IMR-90 (cell line): ENCODE measurements around the gene HDAC6. TPM values are rescaled to one million over a fixed set of nuclear protein-coding genes. Genes with fewer than 3 reads are reported as not detected.
A peak's percentile ranks its signal among the peaks of the same experiment; 100 is the strongest.

Experiments used
- ATAC-seq: fragments of 200-7000 bp; cut with Tn5 transposase; 2 replicates; pipeline ENCODE4 v1.9.1; 2020; ENCODE audit warnings: low read depth, mild to moderate bottlenecking, moderate library complexity
- BruUV-seq: library from RNA; stranded (reverse); fragments of 400-500 nt; replicated peaks from 2 replicates; lab custom pipeline; 2021; lab: Mats Ljungman, UMichigan
- CTCF ChIA-PET: fragments of 300-600 bp; formaldehyde crosslinking; extraction: SDS; loops from one replicate; lab custom pipeline; 2021; ENCODE audit warnings: antibody characterized with exemption; lab: Yijun Ruan, JAX
- POLR2A ChIA-PET: fragments of 300-600 bp; sonication (Branson Sonifier 250); formaldehyde crosslinking; loops from one replicate; lab custom pipeline; 2022; ENCODE audit warnings: antibody characterized with exemption; ENCODE audit not compliant: unreplicated experiment; lab: Charles Lee
- DNase-seq: peaks from one replicate; pipeline ENCODE4 v3.0.0; 2013
- H2AFZ ChIP-seq: replicated peaks from 2 replicates; pipeline ENCODE3; 2013; ENCODE audit warnings: low read length, mild to moderate bottlenecking; ENCODE audit not compliant: poor library complexity
- H2AK5ac ChIP-seq: 2 replicates; pipeline ENCODE4 v1.6.1; 2013; ENCODE audit warnings: low read depth, low read length, inconsistent platforms
- H2AK9ac ChIP-seq: replicated peaks from 2 replicates; pipeline ENCODE3; 2013; ENCODE audit warnings: mild to moderate bottlenecking, low read depth, low read length, moderate library complexity; ENCODE audit not compliant: poor library complexity
- H2BK120ac ChIP-seq: 2 replicates; pipeline ENCODE4 v1.6.1; 2013; ENCODE audit warnings: low read depth, low read length, inconsistent platforms
- H2BK15ac ChIP-seq: 3 replicates; pipeline ENCODE4 v1.6.1; 2013; ENCODE audit warnings: low read depth, low read length, inconsistent platforms
- H2BK20ac ChIP-seq: 2 replicates; pipeline ENCODE4 v1.6.1; 2013; ENCODE audit warnings: low read depth, mild to moderate bottlenecking, inconsistent platforms, low read length, moderate library complexity
- H2BK5ac ChIP-seq: 2 replicates; pipeline ENCODE4 v1.6.1; 2013; ENCODE audit warnings: mild to moderate bottlenecking, low read depth, low read length, inconsistent platforms; ENCODE audit not compliant: poor library complexity, severe bottlenecking
- H3K14ac ChIP-seq: replicated peaks from 2 replicates; pipeline ENCODE4 v1.6.1; 2013; ENCODE audit warnings: low read depth, low read length, inconsistent platforms
- H3K18ac ChIP-seq: 2 replicates; pipeline ENCODE4 v1.6.1; 2013; ENCODE audit warnings: low read depth, low read length, control low read depth
- H3K23ac ChIP-seq: 2 replicates; pipeline ENCODE4 v1.6.1; 2013; ENCODE audit warnings: low read depth, low read length, inconsistent platforms
- H3K27ac ChIP-seq: 2 replicates; pipeline ENCODE4 v1.5.1; 2013; ENCODE audit warnings: mild to moderate bottlenecking, control low read depth, low read length; ENCODE audit not compliant: insufficient read depth
- H3K27me3 ChIP-seq: 2 replicates; pipeline ENCODE4 v1.6.1; 2013; ENCODE audit warnings: low read length; ENCODE audit not compliant: control insufficient read depth, insufficient read depth
- H3K36me3 ChIP-seq: 2 replicates; pipeline ENCODE4 v1.6.1; 2013; ENCODE audit warnings: low read length, mixed read lengths; ENCODE audit not compliant: control insufficient read depth, insufficient read depth
- H3K4ac ChIP-seq: 2 replicates; pipeline ENCODE4 v1.6.1; 2013; ENCODE audit warnings: low read depth, low read length, inconsistent platforms
- H3K4me1 ChIP-seq: 2 replicates; pipeline ENCODE4 v1.6.1; 2013; ENCODE audit warnings: low read length, mixed read lengths; ENCODE audit not compliant: control insufficient read depth, insufficient read depth
- H3K4me2 ChIP-seq: 2 replicates; pipeline ENCODE4 v1.6.1; 2013; ENCODE audit warnings: low read depth, mild to moderate bottlenecking, control low read depth, low read length, moderate library complexity
- H3K4me3 ChIP-seq: 2 replicates; pipeline ENCODE4 v1.5.1; 2013; ENCODE audit warnings: low read depth, mild to moderate bottlenecking, control low read depth, low read length, moderate library complexity; ENCODE audit not compliant: insufficient read depth
- H3K56ac ChIP-seq: 2 replicates; pipeline ENCODE4 v1.6.1; 2013; ENCODE audit warnings: low read length, inconsistent platforms; ENCODE audit not compliant: insufficient read depth; ENCODE audit errors: extremely low read depth
- H3K79me1 ChIP-seq, 2 experiments: 2 replicates each; pipeline ENCODE4 v1.6.1; 2013; ENCODE audit warnings: low read length in 2 of 2, inconsistent platforms in 1 of 2, low read depth in 1 of 2
- H3K9ac ChIP-seq: 2 replicates; pipeline ENCODE4 v1.6.1; 2013; ENCODE audit warnings: low read depth, low read length, control low read depth
- H3K9me1 ChIP-seq: 2 replicates; pipeline ENCODE4 v1.6.1; 2013; ENCODE audit warnings: low read length, inconsistent platforms; ENCODE audit not compliant: insufficient read depth
- H3K9me3 ChIP-seq: 2 replicates; pipeline ENCODE4 v1.6.1; 2013; ENCODE audit warnings: low read length; ENCODE audit not compliant: control insufficient read depth, insufficient read depth
- H4K20me1 ChIP-seq: 2 replicates; pipeline ENCODE4 v1.6.1; 2013; ENCODE audit warnings: low read length, inconsistent platforms; ENCODE audit not compliant: insufficient read depth
- H4K5ac ChIP-seq: 2 replicates; pipeline ENCODE4 v1.6.1; 2013; ENCODE audit warnings: mild to moderate bottlenecking, low read depth, low read length, control low read depth
- H4K8ac ChIP-seq, 2 experiments: 2 replicates each; pipeline ENCODE4 v1.6.1; 2013; ENCODE audit warnings: low read depth in 2 of 2, low read length in 2 of 2, control low read depth in 1 of 2, inconsistent platforms in 1 of 2
- H4K91ac ChIP-seq: 2 replicates; pipeline ENCODE4 v1.6.1; 2013; ENCODE audit warnings: low read depth, low read length, inconsistent platforms; ENCODE audit not compliant: insufficient read depth
- MAZ ChIP-seq: IDR thresholded peaks from 2 replicates; pipeline ENCODE4 v1.6.1; 2012; ENCODE audit warnings: low read depth, mild to moderate bottlenecking, low read length, improper control_type of control experiment, moderate library complexity, borderline replicate concordance
- MXI1 ChIP-seq: IDR thresholded peaks from 2 replicates; pipeline ENCODE4 v1.6.1; 2012; ENCODE audit warnings: low read depth, mild to moderate bottlenecking, low read length, moderate library complexity, borderline replicate concordance
- RFX5 ChIP-seq: IDR thresholded peaks from 2 replicates; pipeline ENCODE4 v1.8.0; 2012; ENCODE audit warnings: low read depth, mild to moderate bottlenecking, low read length, moderate library complexity
- SMC3 ChIP-seq: fragments of 150-350 bp; IDR thresholded peaks from 2 replicates; pipeline ENCODE4 v1.6.1; 2016; ENCODE audit warnings: low read depth, mild to moderate bottlenecking, antibody characterized with exemption, low read length, moderate library complexity
- WGBS, 2 experiments: methylation state at CpG; one replicate each; pipeline versions ENCODE4 v1.1.5 to v1.1.7; 2013; ENCODE audit warnings: missing lambda C conversion rate in 2 of 2; ENCODE audit not compliant: insufficient read length in 1 of 2; ENCODE audit errors: extremely low coverage in 2 of 2; 5-methylcytosine and 5-hydroxymethylcytosine counted together
- dilution Hi-C: fragments of 300-500 bp; cut with HindIII; formaldehyde crosslinking; loops from one replicate; pipeline ENCODE4 v1.14.3; 2018; ENCODE audit warnings: low sequenced_read_pairs; ENCODE audit not compliant: unreplicated experiment
- in situ Hi-C: fragments of 300-500 bp; cut with MboI; formaldehyde crosslinking; loops from 3 replicates; pipeline ENCODE4 v1.14.3; 2019; ENCODE audit warnings: low sequenced_read_pairs, inconsistent platforms, mixed read lengths
- intact Hi-C: fragments of 100-400 bp; cut with micrococcal nuclease; formaldehyde crosslinking; loops from 2 replicates; pipeline ENCODE4 v1.10.0; 2022
- polyA plus RNA-seq, 3 experiments: library from polyadenylated mRNA; depleted of rRNA; stranded (reverse); fragments of >200 nt; gene quantifications; 2 replicates each; pipeline ENCODE4 v1.2.3, GENCODE V29; 2012; ENCODE audit warnings: low replicate concordance in 1 of 3
- total RNA-seq: library from RNA; depleted of rRNA; stranded (reverse); fragments of >200 nt; gene quantifications from 2 replicates; pipeline ENCODE4 v1.2.3, GENCODE V29; 2012

HDAC6 gene
- total and polyA plus RNA-seq, 2 of the 4 experiments (the other 2 are of a cell fraction) = 16.8 to 26.3 TPM

DNA sequence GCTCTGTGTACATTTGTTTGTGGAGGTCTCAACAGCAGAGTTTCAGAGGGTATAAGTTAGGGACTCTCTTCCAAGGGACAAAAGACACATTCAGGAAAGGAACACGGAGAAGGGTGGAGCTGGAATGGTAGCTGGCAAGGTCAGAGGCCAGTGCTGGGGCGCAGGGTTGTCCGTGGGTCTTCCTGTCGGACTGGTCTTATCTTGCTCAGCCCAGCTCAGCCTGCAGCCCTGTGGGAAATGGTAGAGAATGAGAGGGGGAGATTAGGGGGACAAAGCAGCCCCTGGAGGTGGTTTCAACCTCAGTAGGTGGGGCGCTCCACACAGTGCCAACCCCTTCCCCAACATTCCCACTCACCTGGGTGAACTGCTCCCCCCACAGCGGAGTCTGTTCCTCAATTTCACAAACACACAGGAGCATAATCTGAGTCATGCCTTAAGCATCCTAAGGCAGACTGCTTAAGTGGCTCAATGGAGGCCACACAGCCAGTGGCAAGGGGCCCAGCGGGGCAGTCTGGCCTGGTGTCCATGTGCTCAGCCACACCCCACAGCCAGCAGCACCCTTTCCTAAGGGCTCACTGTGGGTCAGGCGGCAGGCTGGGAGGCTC, 6.9 kb upstream of the HDAC6 start:
- ATAC-seq = peak; percentile 74
- Histone ChIP-seq H3K4me1 (no peaks in the 10 kb centered on the region; the same call in none of the 2 replicates), H3K79me1 (no peaks in the 10 kb centered on the region), H4K20me1 (no peaks in the 10 kb centered on the region), H2AFZ (peak overlapping the region; percentile 80), H3K4me3 (no peak overlapping the region), H2BK5ac (no peak overlapping the region), H2BK120ac (no peak overlapping the region), H2BK20ac (no peak overlapping the region), H3K56ac (no peak overlapping the region), H3K9ac (no peak overlapping the region), H2AK9ac (peak overlapping the region; percentile 71), H3K9me1 (peaks cover 7% of the 10 kb centered on the region; the same call in 1 of the 2 replicates), H3K14ac (no peak overlapping the region), H3K27ac (no peak overlapping the region), H3K4ac (peak overlapping the region; percentile 36; the same call in 1 of the 2 replicates), H3K18ac (no peak overlapping the region), H4K8ac (peak overlapping the region; percentile 24 to 88; a peak in 2 of 4 replicates), H3K27me3 (peaks cover 3% of the 10 kb centered on the region; the same call in 1 of the 2 replicates), H3K23ac (no peak overlapping the region), H2BK15ac (no peak overlapping the region), H4K91ac (peak overlapping the region; percentile 47; the same call in 1 of the 2 replicates), H4K5ac (no peak overlapping the region), H2AK5ac (no peak overlapping the region; the same call in 1 of the 2 replicates), H3K4me2 (no peak overlapping the region), H3K9me3 (no peaks in the 10 kb centered on the region), H3K36me3 (no peaks in the 10 kb centered on the region)
- ChIA-PET CTCF (no interaction called here), POLR2A (no interaction called here)
- peak; percentile 47 for DNase-seq
- in situ Hi-C loops (no loop called here), intact Hi-C loops (no loop called here), dilution Hi-C loops (no loop called here)
- BruUV-seq = no TSS peak
- TF ChIP-seq RFX5 = no peak
- peak; percentile 29; the same call in 1 of the 2 replicates for TF ChIP-seq MXI1
- no peak for TF ChIP-seq SMC3
- TF ChIP-seq MAZ = no peak
- WGBS, 2 experiments = 60% methylated on average over 1 of the region's 8 CpGs; no CpG with 5 or more reads in 1 of the 2 experiments
